Spleen (tissue), 3 donors: ENCODE measurements around the gene SASH3.

Source experiments
- POLR2A ChIP-seq, 3 donors: fragments of 450-650 bp; IDR thresholded peaks; one replicate each; pipeline ENCODE4 v1.5.1; 2017; ENCODE audit warnings: antibody characterized with exemption in 3 of 3, mild to moderate bottlenecking in 1 of 3
- POLR2AphosphoS5 ChIP-seq, 3 donors: sonication (generic); formaldehyde crosslinking; IDR thresholded peaks; one replicate each; pipeline ENCODE4 v1.5.1; 2017; ENCODE audit warnings: antibody characterized with exemption in 3 of 3

GRCh38 chrX:129836827-129837226 is 57.1 kb downstream of the SASH3 start:
- TF ChIP-seq POLR2AphosphoS5 (IDR thresholded peaks at IDR 0.05) = no peak
- no peak for TF ChIP-seq POLR2A (IDR thresholded peaks at IDR 0.05)
